KOPT-K1 (cell line): Measurements from ENCODE around the gene TBC1D3C.
"Not testable (repeated sequence)": the region's sequence is repeated elsewhere in the genome, so short reads cannot be mapped to it uniquely, and the experiment has no call there.

Source experiments
- H3K27ac ChIP-seq: fragments of 200-600 bp; sonication (generic); 2 replicates; pipeline ENCODE4 v1.5.1; 2016; ENCODE audit warnings: antibody characterized with exemption, mild to moderate bottlenecking, low read depth, low read length; ENCODE audit not compliant: poor library complexity, severe bottlenecking
- H3K36me3 ChIP-seq: fragments of 200-600 bp; sonication (generic); 2 replicates; pipeline ENCODE4 v1.5.1; 2017; ENCODE audit warnings: antibody characterized with exemption, mild to moderate bottlenecking, low read length, moderate library complexity; ENCODE audit not compliant: insufficient read depth
- H3K9me3 ChIP-seq: fragments of 200-600 bp; sonication (generic); 2 replicates; pipeline ENCODE4 v1.5.1; 2017; ENCODE audit warnings: antibody characterized with exemption, low read length, mild to moderate bottlenecking; ENCODE audit not compliant: insufficient read depth, poor library complexity, severe bottlenecking

The TBC1D3C gene

DNA sequence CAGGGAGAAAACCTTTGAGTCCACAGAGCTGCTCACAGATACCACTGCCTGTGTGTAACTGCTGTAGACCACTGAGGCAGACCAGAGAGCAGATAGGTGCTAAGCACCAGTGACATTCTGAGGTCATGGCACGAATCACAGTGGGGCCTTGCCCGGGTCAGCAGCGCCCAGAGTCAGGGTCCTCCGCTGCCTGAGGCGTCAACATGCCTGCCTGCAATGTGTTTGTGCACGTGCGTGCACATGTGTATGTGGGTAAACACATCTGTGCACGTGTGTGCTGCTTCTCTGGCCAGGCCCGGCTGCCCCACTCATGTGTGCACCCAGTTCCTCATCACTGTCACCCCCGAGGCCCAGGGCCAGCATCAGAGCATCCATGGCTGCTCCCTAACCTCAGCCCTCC is at the start of gene TBC1D3C:
Gene TBC1D3C, minus strand, starts transcription at position 101 of the 400 bp plus-strand sequence. CDS start 1,568 bp downstream, outside the sequence.
- H3K9me3 ChIP-seq, H3K27ac ChIP-seq, H3K36me3 ChIP-seq: not testable (repeated sequence)

DNA sequence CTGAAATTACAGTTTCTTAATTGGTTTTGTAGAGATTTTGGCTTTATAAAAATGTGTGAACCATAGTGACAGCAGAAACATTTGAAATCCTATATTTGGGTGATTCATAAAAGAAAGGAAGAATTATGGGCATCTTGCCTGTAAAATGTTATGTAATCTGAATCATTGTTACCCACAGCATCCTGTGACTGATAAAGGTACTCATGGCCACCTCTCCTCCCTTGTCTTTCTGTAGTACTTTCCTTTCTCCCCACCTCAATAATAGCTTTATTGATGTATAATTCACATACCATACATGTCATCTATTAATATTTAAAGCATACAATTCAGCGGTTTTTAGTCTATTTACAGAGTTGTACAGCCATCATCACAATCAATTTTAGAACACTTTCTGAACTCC is 30.8 kb upstream of the TBC1D3C start:
- H3K9me3 ChIP-seq, H3K27ac ChIP-seq, H3K36me3 ChIP-seq: not testable (repeated sequence)

DNA sequence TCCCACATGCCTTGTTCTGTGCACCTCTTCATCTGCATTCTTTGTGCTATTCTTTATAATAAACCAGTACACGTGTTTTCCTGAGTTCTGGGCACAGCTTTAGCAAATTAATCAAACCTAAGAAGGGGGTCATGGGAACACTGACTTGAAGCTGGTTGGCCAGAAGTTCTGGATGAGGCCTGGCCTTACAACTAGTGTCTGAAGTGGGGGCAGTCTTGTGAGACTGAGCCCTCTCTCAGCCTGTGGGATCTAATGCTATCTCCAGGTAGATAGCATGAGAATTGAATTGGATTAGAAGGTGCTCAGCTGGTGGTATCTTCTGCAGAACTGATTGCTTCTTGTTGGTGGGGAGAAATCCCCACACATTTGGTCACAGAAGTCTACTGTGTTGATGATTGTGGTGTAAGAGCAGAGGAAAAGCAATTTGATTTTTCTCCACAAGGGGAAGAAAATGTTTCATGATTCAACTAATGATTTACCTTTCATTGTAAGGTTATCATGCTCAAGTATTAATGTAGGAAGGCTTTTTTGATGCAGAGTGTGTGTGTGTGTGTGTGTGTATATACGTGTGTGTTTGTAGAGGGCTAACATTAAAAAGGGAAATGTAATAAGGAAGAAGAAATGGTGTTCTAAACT is 25.7 kb upstream of the TBC1D3C start:
- H3K27ac ChIP-seq, H3K9me3 ChIP-seq, H3K36me3 ChIP-seq: not testable (repeated sequence)

- H3K27ac ChIP-seq, H3K36me3 ChIP-seq: not testable (repeated sequence)
Measured at GRCh38 chr17:38088120-38088519, 19.7 kb upstream of the TBC1D3C start.

GRCh38 chr17:38087344-38087743 is 18.9 kb upstream of the TBC1D3C start:
- H3K9me3 ChIP-seq, H3K27ac ChIP-seq, H3K36me3 ChIP-seq: not testable (repeated sequence)

More at GRCh38 chr17:38088120-38088519, 19.7 kb upstream of the TBC1D3C start:
- H3K9me3 ChIP-seq = not testable (repeated sequence)
